Measurements from ENCODE around the gene TTLL3. TPM values are rescaled to one million over a fixed set of nuclear protein-coding genes. Genes with fewer than 3 reads are reported as not detected.

The TTLL3 gene
- total and polyA plus RNA-seq, 2 donors (not counting 1 experiment from before 2014, with no cell fraction given) = 84.5 to 168 TPM

DNA sequence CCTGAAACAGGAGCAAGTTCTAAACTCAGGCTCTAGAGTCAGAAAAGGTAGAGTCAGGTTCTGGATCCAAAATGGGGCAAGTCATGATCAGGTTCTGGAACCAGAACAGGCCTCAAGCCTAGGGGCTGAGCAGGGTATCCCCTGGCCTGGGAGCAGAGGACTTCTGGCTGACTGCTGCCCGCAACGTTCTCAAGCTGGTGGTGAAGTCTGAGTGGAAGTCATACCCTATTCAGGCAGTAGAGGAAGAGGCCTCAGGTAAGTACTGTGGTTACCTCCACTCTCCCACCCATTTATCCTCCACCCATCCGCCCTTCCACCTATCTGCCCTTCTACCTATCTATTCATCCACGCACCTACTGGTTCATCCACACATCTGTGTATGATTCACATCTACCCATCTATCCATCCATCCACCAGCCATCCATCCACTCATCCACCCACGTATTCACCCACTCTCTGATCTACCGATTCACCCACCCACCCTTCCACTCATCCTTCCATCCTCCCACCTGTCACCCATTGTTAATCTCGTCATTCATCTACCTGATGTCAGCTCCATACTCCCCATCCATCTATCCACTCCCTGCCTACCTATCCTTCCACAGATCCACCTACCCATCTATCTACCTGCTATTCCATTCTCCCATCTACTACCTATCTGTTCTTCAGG lies 8.7 kb downstream of the TTLL3 start:
- Mint-ChIP-seq H3K27ac (no peak overlapping the region), H3K27me3 (no peaks in the 10 kb centered on the region), H3K4me1 (no peaks in the 10 kb centered on the region), H3K4me3 (no peak overlapping the region), H3K9me3 (ENCODE audit: insufficient read depth) (no peaks in the 10 kb centered on the region)
- DNase-seq (no peak), ATAC-seq (ENCODE audit: low read depth) (no peak)
- no peak overlapping the region for H3K9ac ChIP-seq (ENCODE audit: low read length)
- H3K36me3 ChIP-seq (replicated peaks in 1 of 2; ENCODE audit: control extremely low read depth in 1 of 2, control insufficient read depth in 1 of 2, extremely low read depth in 1 of 2, insufficient read depth in 2 of 2, low read length in 1 of 2) = peaks cover 0 to 5% of the 10 kb centered on the region in 2 experiments
- no peak overlapping the region for H2AFZ ChIP-seq (ENCODE audit: insufficient read depth, low read depth, low read length, poor library complexity, severe bottlenecking)
- no peaks in the 10 kb centered on the region for H3K79me2 ChIP-seq (ENCODE audit: control insufficient read depth, insufficient read depth, low read length)
- H3K9me3 ChIP-seq (ENCODE audit: control extremely low read depth in 1 of 3, control insufficient read depth in 2 of 3, insufficient read depth in 1 of 3, low read length in 2 of 3) = no peaks in the 10 kb centered on the region
- no peak overlapping the region for H3K27ac ChIP-seq (ENCODE audit: low read length in 2 of 2)
- ChIA-PET CTCF (no interaction called here), POLR2A (no interaction called here)
- 96% methylated on average over 5 of the region's 7 CpGs for WGBS (ENCODE audit: insufficient coverage)
- H3K4me2 ChIP-seq (replicated peaks; ENCODE audit: low read depth, low read length, poor library complexity, severe bottlenecking) = no peak overlapping the region
- no peaks in the 10 kb centered on the region for H3K27me3 ChIP-seq (replicated peaks in 1 of 4; ENCODE audit: control extremely low read depth in 1 of 4, control insufficient read depth in 3 of 4, insufficient read depth in 4 of 4, low read length in 3 of 4)
- intact Hi-C loops (cut with micrococcal nuclease) = no loop called here
- H3K4me3 ChIP-seq (ENCODE audit: control extremely low read depth in 1 of 5, extremely low read depth in 1 of 5, insufficient read depth in 1 of 5, low read depth in 2 of 5, low read length in 4 of 5) = no peak overlapping the region
- no peaks in the 10 kb centered on the region for H3K4me1 ChIP-seq (ENCODE audit: control insufficient read depth in 2 of 2, insufficient read depth in 2 of 2, low read length in 2 of 2)
- no peaks in the 10 kb centered on the region for H4K20me1 ChIP-seq (ENCODE audit: control insufficient read depth, insufficient read depth, low read length, poor library complexity, severe bottlenecking)
- no peak for TF ChIP-seq EZH2 (IDR thresholded peaks at IDR 0.05; ENCODE audit: borderline replicate concordance, insufficient read depth, low read depth, low read length, poor library complexity, severe bottlenecking)
- TF ChIP-seq, protein P1, sequence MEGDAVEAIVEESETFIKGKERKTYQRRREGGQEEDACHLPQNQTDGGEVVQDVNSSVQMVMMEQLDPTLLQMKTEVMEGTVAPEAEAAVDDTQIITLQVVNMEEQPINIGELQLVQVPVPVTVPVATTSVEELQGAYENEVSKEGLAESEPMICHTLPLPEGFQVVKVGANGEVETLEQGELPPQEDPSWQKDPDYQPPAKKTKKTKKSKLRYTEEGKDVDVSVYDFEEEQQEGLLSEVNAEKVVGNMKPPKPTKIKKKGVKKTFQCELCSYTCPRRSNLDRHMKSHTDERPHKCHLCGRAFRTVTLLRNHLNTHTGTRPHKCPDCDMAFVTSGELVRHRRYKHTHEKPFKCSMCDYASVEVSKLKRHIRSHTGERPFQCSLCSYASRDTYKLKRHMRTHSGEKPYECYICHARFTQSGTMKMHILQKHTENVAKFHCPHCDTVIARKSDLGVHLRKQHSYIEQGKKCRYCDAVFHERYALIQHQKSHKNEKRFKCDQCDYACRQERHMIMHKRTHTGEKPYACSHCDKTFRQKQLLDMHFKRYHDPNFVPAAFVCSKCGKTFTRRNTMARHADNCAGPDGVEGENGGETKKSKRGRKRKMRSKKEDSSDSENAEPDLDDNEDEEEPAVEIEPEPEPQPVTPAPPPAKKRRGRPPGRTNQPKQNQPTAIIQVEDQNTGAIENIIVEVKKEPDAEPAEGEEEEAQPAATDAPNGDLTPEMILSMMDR (IDR thresholded peaks at IDR 0.05) = no peak

DNA sequence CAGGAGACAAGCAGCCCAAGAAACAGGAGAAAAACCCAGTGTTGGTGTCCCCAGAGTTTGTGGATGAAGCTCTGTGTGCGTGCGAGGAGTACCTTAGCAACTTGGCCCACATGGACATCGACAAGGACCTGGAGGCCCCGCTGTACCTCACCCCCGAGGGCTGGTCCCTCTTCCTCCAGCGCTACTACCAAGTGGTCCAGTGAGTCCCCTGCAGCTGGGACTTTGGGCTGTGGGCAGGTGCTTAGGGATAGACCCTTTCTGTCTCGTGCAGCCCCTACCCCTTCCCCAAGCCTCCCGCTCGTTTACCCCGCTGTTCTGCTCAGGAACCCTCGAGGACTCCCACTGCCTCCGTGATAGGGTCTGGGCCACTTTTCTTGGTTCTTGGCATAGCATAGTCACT lies 10.5 kb downstream of the TTLL3 start:
- Histone ChIP-seq H3K9me3 (ENCODE audit: control extremely low read depth in 1 of 3, control insufficient read depth in 2 of 3, insufficient read depth in 1 of 3, low read length in 2 of 3) (no peaks in the 10 kb centered on the region), H3K36me3 (replicated peaks in 1 of 2; ENCODE audit: control extremely low read depth in 1 of 2, control insufficient read depth in 1 of 2, extremely low read depth in 1 of 2, insufficient read depth in 2 of 2, low read length in 1 of 2) (peaks cover 0 to 5% of the 10 kb centered on the region in 2 experiments), H2AFZ (ENCODE audit: insufficient read depth, low read depth, low read length, poor library complexity, severe bottlenecking) (no peak overlapping the region), H3K4me1 (ENCODE audit: control insufficient read depth in 2 of 2, insufficient read depth in 2 of 2, low read length in 2 of 2) (no peaks in the 10 kb centered on the region), H4K20me1 (ENCODE audit: control insufficient read depth, insufficient read depth, low read length, poor library complexity, severe bottlenecking) (no peaks in the 10 kb centered on the region), H3K27me3 (replicated peaks in 1 of 4; ENCODE audit: control extremely low read depth in 1 of 4, control insufficient read depth in 3 of 4, insufficient read depth in 4 of 4, low read length in 3 of 4) (no peaks in the 10 kb centered on the region), H3K27ac (ENCODE audit: low read length in 2 of 2) (no peak overlapping the region), H3K9ac (ENCODE audit: low read length) (no peak overlapping the region), H3K79me2 (ENCODE audit: control insufficient read depth, insufficient read depth, low read length) (no peaks in the 10 kb centered on the region), H3K4me3 (ENCODE audit: control extremely low read depth in 1 of 5, extremely low read depth in 1 of 5, insufficient read depth in 1 of 5, low read depth in 2 of 5, low read length in 4 of 5) (no peak overlapping the region), H3K4me2 (replicated peaks; ENCODE audit: low read depth, low read length, poor library complexity, severe bottlenecking) (no peak overlapping the region)
- TF ChIP-seq, protein P1 (IDR thresholded peaks at IDR 0.05) = no peak
- no peak for TF ChIP-seq EZH2 (IDR thresholded peaks at IDR 0.05; ENCODE audit: borderline replicate concordance, insufficient read depth, low read depth, low read length, poor library complexity, severe bottlenecking)
- ATAC-seq (ENCODE audit: low read depth) (no peak), DNase-seq (no peak)
- WGBS (ENCODE audit: insufficient coverage) = 96% methylated on average over 7 of the region's 12 CpGs
- intact Hi-C loops (cut with micrococcal nuclease) = no loop called here
- ChIA-PET POLR2A (no interaction called here), CTCF (no interaction called here)
- no peaks in the 10 kb centered on the region for H3K4me1 Mint-ChIP-seq
- H3K4me3 Mint-ChIP-seq = no peak overlapping the region
- H3K27me3 Mint-ChIP-seq = no peaks in the 10 kb centered on the region
- no peak overlapping the region for H3K27ac Mint-ChIP-seq
- no peaks in the 10 kb centered on the region for H3K9me3 Mint-ChIP-seq (ENCODE audit: insufficient read depth)
